H1 (cell line): ENCODE data around the gene OXNAD1. TPM values are rescaled to one million over a fixed set of nuclear protein-coding genes. Genes with fewer than 3 reads are reported as not detected.

ENCODE experiments used
- CTCF ChIA-PET: fragments of 300-600 bp; sonication (Branson Sonifier 250); formaldehyde crosslinking; loops from one replicate; lab custom pipeline; 2021; ENCODE audit not compliant: partially characterized antibody; lab: Charles Lee
- POLR2A ChIA-PET: fragments of 300-600 bp; sonication (Branson Sonifier 250); formaldehyde crosslinking; loops from one replicate; lab custom pipeline; 2021; ENCODE audit warnings: inconsistent platforms; ENCODE audit not compliant: partially characterized antibody; lab: Charles Lee
- DNase-seq, 2 experiments: peaks; one replicate each; pipeline versions ENCODE4 v3.0.0 to v3.0.0-alpha.2; 2010 to 2022; ENCODE audit warnings: low spot score in 2 of 2, low read depth in 1 of 2, mixed read lengths in 1 of 2
- FAIRE-seq: peaks from 2 replicates; lab custom pipeline; 2011; peaks lifted over from hg19 to GRCh38; lab: Jason Lieb, UNC
- H2AFZ ChIP-seq: 2 replicates; pipeline ENCODE4 v1.8.1; 2012; ENCODE audit warnings: low read length, inconsistent platforms
- H2AK5ac ChIP-seq: 2 replicates; pipeline ENCODE4 v1.6.1; 2013; ENCODE audit warnings: low read depth, low read length
- H2BK120ac ChIP-seq: replicated peaks from 2 replicates; pipeline ENCODE3; 2013; ENCODE audit warnings: low read depth, low read length, inconsistent platforms
- H2BK12ac ChIP-seq: 2 replicates; pipeline ENCODE4 v1.6.1; 2013; ENCODE audit warnings: low read depth, low read length
- H2BK15ac ChIP-seq: 2 replicates; pipeline ENCODE4 v1.6.1; 2013; ENCODE audit warnings: low read length
- H2BK20ac ChIP-seq: 2 replicates; pipeline ENCODE4 v1.6.1; 2013; ENCODE audit warnings: low read length
- H2BK5ac ChIP-seq: 2 replicates; pipeline ENCODE4 v1.6.1; 2013; ENCODE audit warnings: low read depth, low read length
- H3K14ac ChIP-seq: 2 replicates; pipeline ENCODE4 v1.6.1; 2013; ENCODE audit warnings: inconsistent platforms; ENCODE audit not compliant: insufficient read length
- H3K18ac ChIP-seq: 2 replicates; pipeline ENCODE4 v1.6.1; 2013; ENCODE audit warnings: low read length; ENCODE audit errors: extremely low read depth
- H3K23ac ChIP-seq: 2 replicates; pipeline ENCODE4 v1.6.1; 2013; ENCODE audit warnings: inconsistent platforms; ENCODE audit not compliant: insufficient read length
- H3K23me2 ChIP-seq: 2 replicates; pipeline ENCODE4 v1.6.1; 2013; ENCODE audit warnings: low read depth, low read length
- H3K27ac ChIP-seq: 2 replicates; pipeline ENCODE4 v1.6.1; 2011; ENCODE audit warnings: low read depth, low read length, inconsistent platforms
- H3K27me3 ChIP-seq, 4 experiments: replicated peaks in 1 of 4; 1 replicate in 1 of 4; 2 replicates in 3 of 4; pipeline versions ENCODE4 v1.6.1 to v1.8.1; 2011 to 2013; ENCODE audit warnings: low read length in 3 of 4, mild to moderate bottlenecking in 3 of 4, inconsistent platforms in 2 of 4, mixed read lengths in 2 of 4, moderate library complexity in 1 of 4; ENCODE audit not compliant: control insufficient read depth in 3 of 4, insufficient read depth in 3 of 4; ENCODE audit errors: extremely low read depth in 1 of 4
- H3K36me3 ChIP-seq, 4 experiments: 2 replicates each; pipeline versions ENCODE4 v1.6.1 to v1.8.1; 2011 to 2013; ENCODE audit warnings: mild to moderate bottlenecking in 4 of 4, low read length in 3 of 4, moderate library complexity in 2 of 4, control low read depth in 1 of 4, inconsistent platforms in 1 of 4; ENCODE audit not compliant: insufficient read depth in 4 of 4, control insufficient read depth in 2 of 4
- H3K4ac ChIP-seq: replicated peaks from 2 replicates; pipeline ENCODE3; 2013; ENCODE audit warnings: low read length, low read depth, mixed read lengths, inconsistent platforms; ENCODE audit not compliant: insufficient read length
- H3K4me1 ChIP-seq, 4 experiments: replicated peaks in 1 of 4; 1 replicate in 1 of 4; 2 replicates in 3 of 4; pipeline versions ENCODE4 v1.6.1 to v1.8.1; 2011 to 2013; ENCODE audit warnings: low read length in 3 of 4, inconsistent platforms in 2 of 4, mixed read lengths in 1 of 4; ENCODE audit not compliant: insufficient read depth in 4 of 4, control insufficient read depth in 3 of 4
- H3K4me2 ChIP-seq, 2 experiments: 2 replicates each; pipeline versions ENCODE4 v1.6.1 to v1.8.1; 2011 to 2013; ENCODE audit warnings: low read depth in 2 of 2, low read length in 2 of 2, control low read depth in 1 of 2, inconsistent platforms in 1 of 2, mild to moderate bottlenecking in 1 of 2; ENCODE audit not compliant: insufficient read depth in 1 of 2
- H3K4me3 ChIP-seq, 4 experiments: fragments of 200-600, 300-600 bp in 1 of 4; sonication (generic), shearing (Covaris generic), sonication (Bioruptor Twin) in 1 of 4; 2 replicates each; pipeline versions ENCODE4 v1.5.1 to v1.8.1; 2011 to 2016; ENCODE audit warnings: low read length in 4 of 4, low read depth in 3 of 4, control low read depth in 2 of 4, inconsistent platforms in 2 of 4, mild to moderate bottlenecking in 2 of 4, mixed read lengths in 1 of 4, moderate library complexity in 1 of 4; ENCODE audit not compliant: insufficient read depth in 2 of 4; ENCODE audit errors: extremely low read depth in 1 of 4
- H3K56ac ChIP-seq: replicated peaks from 2 replicates; pipeline ENCODE3; 2013; ENCODE audit warnings: low read depth, mild to moderate bottlenecking, mixed read lengths, low read length, inconsistent platforms; ENCODE audit not compliant: insufficient read length
- H3K79me1 ChIP-seq: 2 replicates; pipeline ENCODE4 v1.6.1; 2013; ENCODE audit warnings: low read depth, low read length, control low read depth
- H3K79me2 ChIP-seq, 2 experiments: 2 replicates each; pipeline versions ENCODE4 v1.6.1 to v1.8.1; 2012 to 2013; ENCODE audit warnings: low read length in 2 of 2, mild to moderate bottlenecking in 2 of 2, inconsistent platforms in 1 of 2; ENCODE audit not compliant: insufficient read depth in 2 of 2, control insufficient read depth in 1 of 2
- H3K9ac ChIP-seq, 4 experiments: replicated peaks in 1 of 4; 1 replicate in 1 of 4; 2 replicates in 3 of 4; pipeline versions ENCODE4 v1.6.1 to v1.8.1; 2011 to 2013; ENCODE audit warnings: low read depth in 3 of 4, low read length in 3 of 4, control low read depth in 2 of 4, mild to moderate bottlenecking in 2 of 4, moderate library complexity in 2 of 4, inconsistent platforms in 1 of 4; ENCODE audit errors: extremely low read depth in 1 of 4
- H3K9me3 ChIP-seq, 2 experiments: 2 replicates each; pipeline versions ENCODE4 v1.6.1 to v1.8.1; 2012 to 2013; ENCODE audit warnings: mild to moderate bottlenecking in 2 of 2, moderate library complexity in 2 of 2, control low read depth in 1 of 2, inconsistent platforms in 1 of 2, low read depth in 1 of 2, low read length in 1 of 2, mixed read lengths in 1 of 2; ENCODE audit not compliant: insufficient read depth in 2 of 2
- H4K20me1 ChIP-seq, 2 experiments: replicated peaks in 1 of 2; 2 replicates each; pipeline versions ENCODE3 to v1.8.1; 2011 to 2013; ENCODE audit warnings: inconsistent platforms in 2 of 2, low read length in 2 of 2, mild to moderate bottlenecking in 1 of 2; ENCODE audit not compliant: insufficient read depth in 2 of 2, control insufficient read depth in 1 of 2
- H4K5ac ChIP-seq: 2 replicates; pipeline ENCODE4 v1.6.1; 2013; ENCODE audit warnings: low read length, low read depth, mixed read lengths, inconsistent platforms; ENCODE audit not compliant: insufficient read length
- H4K8ac ChIP-seq: 2 replicates; pipeline ENCODE4 v1.8.0; 2013; ENCODE audit warnings: mild to moderate bottlenecking, moderate library complexity, low read length, inconsistent platforms; ENCODE audit not compliant: insufficient read depth; ENCODE audit errors: extremely low read depth
- H4K91ac ChIP-seq: replicated peaks from 2 replicates; pipeline ENCODE3; 2013; ENCODE audit warnings: low read length, mixed read lengths, inconsistent platforms; ENCODE audit not compliant: insufficient read length
- CHD2 ChIP-seq: IDR thresholded peaks from 2 replicates; pipeline ENCODE4 v1.6.1; 2012; ENCODE audit warnings: low read length, improper control_type of control experiment
- EGR1 ChIP-seq: IDR thresholded peaks from 2 replicates; pipeline ENCODE4 v1.6.1; 2011; ENCODE audit warnings: low read depth, low read length, borderline replicate concordance
- RFX5 ChIP-seq: IDR thresholded peaks from 2 replicates; pipeline ENCODE4 v1.6.1; 2011; ENCODE audit warnings: low read depth, low read length, improper control_type of control experiment, borderline replicate concordance
- RXRA ChIP-seq: IDR thresholded peaks from 2 replicates; pipeline ENCODE4 v1.6.1; 2011; ENCODE audit warnings: low read depth, mild to moderate bottlenecking, low read length, moderate library complexity; ENCODE audit not compliant: insufficient read depth
- SIX5 ChIP-seq: IDR thresholded peaks from 2 replicates; pipeline ENCODE4 v1.6.1; 2011; ENCODE audit warnings: mild to moderate bottlenecking, low read depth, low read length
- SP2 ChIP-seq: IDR thresholded peaks from 2 replicates; pipeline ENCODE4 v1.6.1; 2012; ENCODE audit warnings: mild to moderate bottlenecking, low read length, inconsistent platforms
- ZNF274 ChIP-seq: IDR thresholded peaks from 2 replicates; pipeline ENCODE4 v1.7.0; 2012; ENCODE audit warnings: low read length, borderline replicate concordance; ENCODE audit errors: extremely low read depth
- whole genome bisulfite sequencing, 2 experiments: shearing (Covaris generic) in 1 of 2; methylation state at CpG; one replicate each; pipeline versions ENCODE4 v1.1.6 to v1.1.7; 2013 to 2015; ENCODE audit warnings: low lambda C conversion rate in 2 of 2, mixed read lengths in 2 of 2, inconsistent platforms in 1 of 2, low coverage in 1 of 2, missing lambda C conversion rate in 1 of 2; ENCODE audit not compliant: insufficient replicate concordance in 2 of 2, insufficient coverage in 1 of 2, insufficient read length in 1 of 2; ENCODE audit errors: extremely low coverage in 1 of 2, missing lambda C conversion rate in 1 of 2; 5-methylcytosine and 5-hydroxymethylcytosine counted together
- polyA plus RNA-seq, 7 experiments: library from polyadenylated mRNA; depleted of rRNA in 3 of 7; stranded (reverse) in 5 of 7; unstranded in 2 of 7; fragments of >200 nt in 5 of 7; fragments of 200-250 nt in 2 of 7; gene quantifications; 1 replicate in 5 of 7; 2 replicates in 1 of 7; 4 replicates in 1 of 7; pipeline versions ENCODE4 v1.2.1 to v1.2.3, GENCODE V29; 2011 to 2013; ENCODE audit warnings: missing spikeins in 2 of 7, mixed read lengths in 2 of 7
- total RNA-seq: library from RNA; stranded (reverse); fragmentation: NEBNext Ultra II Directional; extraction: Animal tissue kit (Norgen Biotek cat#: 25700); gene quantifications from 2 replicates; pipeline ENCODE4 v1.2.1, GENCODE V29; 2021

OXNAD1 gene
- total and polyA plus RNA-seq, 2 of the 8 experiments (the other 6 are each of a cell fraction or from before 2014, with no cell fraction given): 14.9 to 24.8 TPM

DNA sequence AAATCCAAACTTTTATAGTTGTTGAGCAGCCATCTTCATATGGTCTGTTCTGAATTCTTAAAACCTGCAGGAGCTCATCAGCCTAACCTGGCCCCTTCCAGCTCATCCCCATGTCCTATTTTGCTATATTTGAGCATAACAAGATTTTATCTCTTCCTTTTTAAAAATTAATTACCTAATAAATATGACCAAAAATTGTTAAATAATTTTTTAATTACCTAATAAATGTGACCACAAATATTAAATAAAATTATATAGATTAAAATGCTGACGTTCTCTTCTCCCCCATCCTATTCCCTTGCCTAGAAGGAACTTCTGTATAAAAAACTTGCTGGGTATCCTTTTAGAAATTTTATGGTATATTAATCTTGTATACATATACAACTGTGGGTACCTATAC, 43.7 kb downstream of the OXNAD1 start:
- H4K5ac ChIP-seq: no peak overlapping the region
- H3K36me3 ChIP-seq: peaks cover 0 to 10% (median 3%) of the 10 kb centered on the region in 4 experiments; a peak in 3 of 8 replicates
- no peak overlapping the region for H2AK5ac ChIP-seq
- H2BK5ac ChIP-seq: no peak overlapping the region
- H3K14ac ChIP-seq: no peak overlapping the region
- FAIRE-seq (no peak), DNase-seq (no peak)
- no peak overlapping the region for H3K27ac ChIP-seq
- H3K27me3 ChIP-seq: no peaks in the 10 kb centered on the region
- H2BK120ac ChIP-seq: no peak overlapping the region
- no peak overlapping the region for H3K23ac ChIP-seq
- H3K79me1 ChIP-seq: peaks cover 4% of the 10 kb centered on the region; the same call in 1 of the 2 replicates
- no peak overlapping the region for H2BK12ac ChIP-seq
- no peaks in the 10 kb centered on the region for H3K23me2 ChIP-seq
- CTCF ChIA-PET: interaction anchor here (1.2 to 3.8 kb wide), 2 partner anchors 10 to 21 kb away, joined by 5 to 22 read pairs; no protein-coding TSS in a partner anchor
- no peak overlapping the region for H2BK15ac ChIP-seq
- H3K56ac ChIP-seq: no peak overlapping the region
- no peak overlapping the region for H2AFZ ChIP-seq
- H2BK20ac ChIP-seq: no peak overlapping the region
- peaks cover 0 to 4% (median 1%) of the 10 kb centered on the region in 4 experiments; a peak in 2 of 7 replicates for H3K4me1 ChIP-seq
- H4K8ac ChIP-seq: no peak overlapping the region
- no peaks in the 10 kb centered on the region for H4K20me1 ChIP-seq
- H3K4me2 ChIP-seq: no peak overlapping the region
- POLR2A ChIA-PET: interaction anchor here (1.0 kb wide), 1 partner anchor 11 kb away, joined by 4 read pairs; no protein-coding TSS in a partner anchor
- no peaks in the 10 kb centered on the region for H3K9me3 ChIP-seq
- peaks cover 0 to 8% of the 10 kb centered on the region in 2 experiments; a peak in 1 of 4 replicates for H3K79me2 ChIP-seq
- no peak overlapping the region for H3K4me3 ChIP-seq
- H3K9ac ChIP-seq: no peak overlapping the region
- 92% methylated on average over 1 of the region's 1 CpG; no CpG with 5 or more reads in 1 of the 2 experiments for WGBS, 2 experiments
- no peak overlapping the region for H4K91ac ChIP-seq
- no peak overlapping the region for H3K18ac ChIP-seq
- no peak overlapping the region for H3K4ac ChIP-seq
- TF ChIP-seq EGR1 (no peak), ZNF274 (no peak), RXRA (no peak), CHD2 (no peak), RFX5 (no peak), SP2 (no peak), SIX5 (no peak)
